GM18867 (cell line): ENCODE measurements around the gene ARHGEF38.
A peak's percentile ranks its signal among the peaks of the same experiment; 100 is the strongest.

ENCODE experiments used
- ATAC-seq: cut with Tn5 transposase; IDR thresholded peaks from one replicate; pipeline ENCODE4 v1.9.1; 2021; ENCODE audit warnings: mild to moderate bottlenecking, moderate library complexity; ENCODE audit not compliant: unreplicated experiment

The ARHGEF38 gene, protein sequence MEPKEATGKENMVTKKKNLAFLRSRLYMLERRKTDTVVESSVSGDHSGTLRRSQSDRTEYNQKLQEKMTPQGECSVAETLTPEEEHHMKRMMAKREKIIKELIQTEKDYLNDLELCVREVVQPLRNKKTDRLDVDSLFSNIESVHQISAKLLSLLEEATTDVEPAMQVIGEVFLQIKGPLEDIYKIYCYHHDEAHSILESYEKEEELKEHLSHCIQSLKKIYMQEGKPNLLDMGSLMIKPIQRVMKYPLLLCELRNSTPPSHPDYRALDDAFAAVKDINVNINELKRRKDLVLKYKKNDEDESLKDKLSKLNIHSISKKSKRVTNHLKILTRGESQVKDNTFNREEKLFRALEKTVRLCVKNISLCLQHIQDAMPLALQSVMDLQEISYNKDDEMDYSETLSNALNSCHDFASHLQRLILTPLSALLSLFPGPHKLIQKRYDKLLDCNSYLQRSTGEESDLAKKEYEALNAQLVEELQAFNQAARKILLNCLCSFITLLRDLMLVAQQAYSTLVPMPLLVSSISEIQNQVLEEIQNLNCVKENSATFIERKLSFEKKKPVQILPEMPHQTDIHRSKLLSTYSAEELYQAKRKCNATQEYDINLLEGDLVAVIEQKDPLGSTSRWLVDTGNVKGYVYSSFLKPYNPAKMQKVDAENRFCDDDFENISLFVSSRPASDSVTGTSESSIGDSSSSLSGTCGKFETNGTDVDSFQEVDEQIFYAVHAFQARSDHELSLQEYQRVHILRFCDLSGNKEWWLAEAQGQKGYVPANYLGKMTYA

DNA sequence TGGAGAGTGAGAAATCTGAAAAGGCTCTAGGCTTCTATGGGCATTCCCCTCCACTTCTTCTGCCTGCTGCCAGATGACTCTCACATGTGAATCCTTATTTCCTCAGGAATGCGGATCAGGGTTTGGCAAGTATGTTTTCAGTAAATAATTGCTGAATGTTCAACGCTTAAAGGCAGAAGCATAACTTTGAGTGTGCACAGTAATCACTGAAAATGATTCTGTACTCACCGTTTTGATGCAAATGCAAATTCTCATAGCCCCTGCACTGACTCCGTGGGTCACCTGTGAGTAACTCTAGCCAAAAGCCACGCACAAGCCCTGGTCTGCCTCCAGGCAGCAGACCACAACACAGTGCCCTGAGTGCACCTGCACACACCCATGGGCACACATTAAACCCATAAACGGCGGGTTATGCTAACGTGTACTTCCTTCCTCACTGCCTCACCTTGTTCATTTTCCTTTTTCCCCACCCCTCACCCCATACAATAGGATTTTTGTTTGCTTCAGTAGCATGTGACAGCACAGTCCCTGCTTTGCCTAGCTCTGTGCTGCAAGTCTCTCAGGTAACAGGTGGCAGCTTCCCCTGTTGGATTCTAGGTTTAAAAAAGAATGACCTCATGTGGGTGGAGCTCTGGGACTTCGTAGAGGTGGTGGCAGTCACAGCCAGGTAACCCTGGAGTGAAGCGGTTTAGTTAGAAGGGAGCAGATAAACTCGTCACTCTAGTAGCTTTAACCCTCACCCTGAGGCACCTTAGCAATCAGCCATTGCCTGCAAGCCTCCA lies at the start of gene ARHGEF38:
Gene ARHGEF38, plus strand, starts transcription at position 656 of the 782 bp plus-strand sequence. CDS start 146 bp downstream, outside the sequence.
- ATAC-seq = no peak

DNA sequence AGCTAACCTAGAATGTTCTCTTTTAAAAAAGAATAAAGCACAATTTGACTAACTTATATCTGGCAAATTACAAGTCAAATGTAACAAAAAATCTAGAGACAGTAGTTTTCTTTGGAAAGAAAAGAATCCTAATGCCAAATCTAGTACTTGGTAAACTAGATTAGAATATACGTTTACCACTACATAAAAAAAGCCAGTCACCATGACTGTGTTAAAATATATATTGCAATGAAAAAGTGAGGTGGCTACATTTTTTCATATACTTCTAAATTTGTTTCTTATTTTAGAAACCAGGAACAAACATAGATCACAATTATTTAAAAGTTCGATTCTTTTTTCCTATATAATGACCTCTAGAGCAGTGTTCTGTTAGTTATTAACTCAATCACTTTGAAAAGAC lies 48.9 kb upstream of the ARHGEF38 start:
- no peak for ATAC-seq

DNA sequence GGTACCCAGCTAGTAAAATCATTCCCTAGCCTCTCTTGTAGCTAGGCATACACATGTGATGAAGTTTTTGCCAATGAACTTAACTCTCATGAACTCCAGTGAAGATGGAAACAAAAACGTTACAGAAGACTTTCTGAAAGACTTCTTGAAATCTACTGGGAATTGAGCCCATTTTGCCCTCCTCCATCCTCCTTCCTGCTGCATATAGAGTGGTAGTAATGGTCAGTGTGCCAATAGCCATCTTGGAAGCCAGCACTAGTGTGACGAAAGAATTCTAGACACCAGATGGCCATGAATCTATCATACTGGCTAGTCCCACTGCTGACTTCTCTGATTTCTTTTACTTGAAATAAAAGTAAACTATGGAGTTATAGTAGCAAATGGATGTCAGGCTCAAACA lies 47.7 kb upstream of the ARHGEF38 start:
- ATAC-seq = no peak

DNA sequence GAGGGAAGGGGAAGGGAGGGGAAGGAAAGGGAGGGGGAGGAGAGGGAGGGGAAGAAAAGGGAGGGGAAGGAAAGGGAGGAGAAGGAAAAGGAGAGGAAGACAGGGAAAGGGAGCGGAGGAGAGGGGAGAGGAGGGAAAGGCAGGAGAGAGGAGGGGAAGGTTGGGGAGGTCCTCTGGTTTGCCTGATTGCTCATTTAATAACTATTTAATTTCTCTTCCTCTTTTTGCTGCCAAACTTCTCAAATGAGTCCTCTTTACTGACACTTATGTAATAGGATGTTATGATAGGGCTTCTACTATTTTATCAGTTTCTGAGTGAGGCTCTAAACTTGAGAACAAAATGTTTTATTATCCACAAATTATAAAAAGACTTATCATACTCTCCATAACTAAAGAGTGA lies 43.1 kb upstream of the ARHGEF38 start:
- peak; percentile 98 for ATAC-seq

DNA sequence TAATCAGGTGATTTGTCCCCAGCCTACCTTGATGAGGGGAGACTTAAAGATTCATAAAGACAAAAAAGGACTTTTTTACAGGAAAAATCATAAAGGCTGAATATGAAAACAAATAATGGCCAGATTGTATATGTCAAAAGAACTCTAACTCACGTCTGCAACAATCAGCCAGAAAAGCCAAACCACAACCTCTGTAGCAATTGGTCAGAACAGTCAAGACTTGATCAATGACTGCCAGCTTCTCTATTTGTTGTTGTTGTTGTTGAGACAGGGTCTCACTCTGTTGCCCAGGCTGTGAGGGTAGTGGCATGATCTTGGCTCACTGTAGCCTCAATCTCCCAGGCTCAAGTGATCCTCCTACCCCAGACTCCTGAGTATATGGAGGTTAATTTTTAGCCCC lies 42.7 kb upstream of the ARHGEF38 start:
- ATAC-seq = no peak

DNA sequence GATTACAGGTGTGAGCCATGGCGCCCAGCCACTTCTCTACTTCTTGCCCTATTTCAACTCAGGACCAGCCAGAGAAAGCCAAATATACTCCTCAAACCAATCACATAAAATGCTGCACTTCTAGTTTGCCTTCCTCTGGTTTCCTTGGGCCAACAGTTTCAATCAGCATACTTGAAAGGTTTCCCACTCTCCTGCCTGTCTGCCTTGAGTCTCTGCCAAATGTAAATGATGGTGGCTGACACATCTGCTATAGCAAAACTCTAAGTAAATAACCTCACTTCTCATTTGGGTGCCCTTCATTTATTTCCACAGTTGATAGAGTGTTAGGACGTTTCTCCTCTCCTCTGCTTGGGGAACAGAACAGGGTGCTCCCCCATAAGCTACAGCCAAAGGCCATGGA lies 42.2 kb upstream of the ARHGEF38 start:
- ATAC-seq = no peak

DNA sequence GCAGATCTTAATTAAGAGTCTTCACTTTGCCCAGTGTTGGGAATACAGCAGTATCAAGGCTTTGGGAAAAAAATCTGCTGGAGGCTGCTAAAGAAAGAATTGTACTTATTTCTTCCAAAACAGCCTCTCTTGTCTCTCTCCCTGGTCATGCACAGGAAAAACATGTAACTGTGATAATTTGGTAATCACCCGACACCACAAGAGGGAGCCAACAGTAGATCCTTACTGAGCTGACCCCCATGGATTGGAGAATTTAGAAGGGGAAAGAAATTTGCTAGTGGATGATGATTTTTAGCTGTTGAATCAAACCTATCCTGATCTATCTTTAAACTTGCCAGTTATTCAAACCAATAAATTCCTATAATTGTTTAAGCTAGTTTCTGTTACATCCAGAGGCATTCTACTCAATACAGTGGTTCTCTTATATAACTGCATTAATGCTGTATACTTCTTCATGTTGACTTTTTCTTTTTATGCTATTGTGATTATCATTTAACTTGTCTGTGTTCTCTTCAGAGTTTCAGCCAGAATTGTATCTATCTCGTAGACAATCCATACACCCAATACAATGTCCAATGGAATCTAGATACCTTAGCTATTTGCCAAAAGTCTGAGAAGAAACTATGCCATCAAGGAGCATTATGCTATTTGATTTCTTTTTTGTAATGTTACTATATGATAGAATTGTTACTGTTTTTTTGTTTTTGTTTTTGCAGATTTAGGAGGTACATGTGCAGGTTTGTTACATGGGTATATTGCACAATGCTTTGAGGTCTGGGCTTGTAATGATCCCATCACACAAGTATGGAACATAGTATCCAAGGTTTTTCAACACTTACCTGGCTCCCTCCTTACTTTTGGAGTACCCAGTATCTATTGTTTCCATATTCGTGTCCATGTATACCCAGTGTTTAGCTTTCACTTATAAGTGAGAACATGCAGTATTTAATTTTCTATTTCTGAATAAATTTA lies 31.3 kb upstream of the ARHGEF38 start:
- ATAC-seq = peak; percentile 83

DNA sequence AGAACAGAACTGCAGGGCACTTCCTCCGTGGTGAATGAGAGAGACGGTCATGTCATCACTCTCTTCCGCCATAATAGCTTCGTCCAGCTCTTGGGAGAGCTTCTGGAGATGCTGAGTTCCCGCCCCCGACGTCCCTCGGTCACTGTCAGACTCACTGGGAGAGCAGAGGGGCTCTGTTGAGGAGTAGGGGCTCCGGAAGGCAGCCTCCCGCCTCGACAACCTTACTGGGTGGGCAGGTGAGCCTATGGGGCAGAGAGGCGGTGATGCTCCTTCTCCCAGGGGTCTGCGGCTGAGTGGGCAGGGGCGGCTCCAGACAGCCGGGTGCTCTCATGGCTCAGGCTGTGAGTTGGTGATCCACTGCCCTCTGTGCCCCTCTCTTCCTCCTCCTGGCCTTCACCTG lies 25.8 kb upstream of the ARHGEF38 start:
- ATAC-seq = no peak

DNA sequence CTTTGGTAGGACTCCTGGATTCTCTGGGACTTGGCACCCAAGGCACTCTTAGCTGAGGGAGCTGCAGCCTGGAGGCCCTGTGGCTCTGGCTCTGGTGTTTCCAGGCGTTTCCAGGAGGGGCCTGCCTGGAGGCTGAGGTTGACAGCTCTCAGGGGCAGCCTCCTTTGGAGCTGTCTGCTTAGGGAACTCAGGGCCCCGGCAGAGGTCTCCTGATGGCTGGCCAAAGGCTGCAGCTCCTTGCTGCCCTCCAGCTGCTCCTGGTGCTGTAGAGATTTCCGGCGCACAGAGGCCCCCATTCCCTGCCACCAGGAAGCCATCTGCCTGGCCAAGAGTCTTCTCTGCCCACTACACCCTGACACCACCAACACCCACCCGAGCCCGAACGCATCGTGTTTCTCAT lies 25.3 kb upstream of the ARHGEF38 start:
- ATAC-seq = no peak

DNA sequence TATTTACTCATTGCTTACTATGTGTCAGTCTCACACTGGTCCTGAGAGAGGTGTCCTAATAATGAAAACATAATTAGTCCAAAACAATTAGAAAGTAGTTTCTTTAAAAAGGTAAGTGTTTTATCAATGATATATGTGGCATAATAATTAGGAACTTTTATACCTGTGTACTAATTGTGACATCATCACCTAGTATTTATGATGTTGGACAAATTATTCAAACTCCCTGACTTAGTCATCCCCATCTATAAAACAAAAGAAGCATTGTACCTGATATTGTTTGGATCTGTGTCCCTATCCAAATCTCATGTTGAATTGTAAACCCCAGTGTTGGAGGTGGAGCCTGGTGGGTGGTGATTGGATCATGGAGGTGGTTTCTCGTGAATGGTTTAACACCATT lies 15.8 kb upstream of the ARHGEF38 start:
- no peak for ATAC-seq

DNA sequence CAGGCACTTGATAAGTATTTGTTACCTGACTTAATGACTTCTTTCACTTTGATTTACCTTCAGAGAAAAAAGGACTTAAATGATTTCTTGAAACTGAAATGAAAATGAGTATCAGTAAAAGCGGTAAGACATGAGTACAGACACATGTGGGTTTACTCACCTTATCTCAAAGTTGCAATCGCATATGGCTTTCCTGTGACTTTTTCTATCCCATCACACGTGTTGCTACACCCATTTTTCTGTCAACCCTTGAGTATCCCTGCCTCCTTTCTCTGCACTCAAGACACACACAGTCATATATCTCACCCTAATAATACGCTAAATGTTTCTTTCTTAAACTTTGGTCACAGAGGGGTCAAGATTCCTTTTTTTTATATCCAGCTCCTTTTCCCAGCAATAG lies 11.0 kb upstream of the ARHGEF38 start:
- no peak for ATAC-seq

DNA sequence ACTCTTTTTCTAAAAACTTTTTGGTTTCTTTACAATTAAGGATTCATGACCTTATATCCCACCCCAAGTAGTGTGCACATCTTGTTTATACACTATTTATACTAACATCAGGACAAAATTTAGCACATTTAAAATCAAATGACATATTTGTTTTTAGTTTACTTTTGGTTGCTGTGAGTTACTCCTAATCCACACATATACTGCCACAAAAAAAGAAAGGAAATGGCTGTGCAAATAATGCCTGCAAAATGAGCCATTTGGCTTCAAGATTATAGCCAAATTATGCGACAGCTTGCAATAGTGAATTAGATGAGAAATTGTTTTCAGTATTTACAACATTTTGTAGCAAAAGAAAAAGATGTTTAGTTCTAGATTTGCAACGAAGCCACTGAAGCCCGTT lies 10.4 kb upstream of the ARHGEF38 start:
- no peak for ATAC-seq

DNA sequence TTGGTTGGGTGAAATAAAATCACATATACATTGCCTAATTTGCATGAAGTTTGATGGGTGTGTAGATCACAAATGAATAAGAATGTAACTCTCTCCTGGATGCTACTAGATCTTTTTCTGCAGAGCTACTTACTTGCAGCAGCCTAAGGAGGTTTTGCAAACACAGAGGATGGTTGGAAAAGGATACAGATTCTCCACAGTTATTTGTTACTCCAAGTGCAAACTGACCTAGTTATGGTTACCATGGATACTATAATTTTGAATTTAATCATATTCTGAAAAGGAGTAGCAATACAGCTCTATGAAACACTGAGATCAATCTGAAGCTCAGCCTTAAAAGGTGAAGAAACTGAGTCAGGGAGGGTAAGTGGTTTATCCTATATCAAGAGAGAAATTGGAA lies 9.1 kb upstream of the ARHGEF38 start:
- no peak for ATAC-seq

DNA sequence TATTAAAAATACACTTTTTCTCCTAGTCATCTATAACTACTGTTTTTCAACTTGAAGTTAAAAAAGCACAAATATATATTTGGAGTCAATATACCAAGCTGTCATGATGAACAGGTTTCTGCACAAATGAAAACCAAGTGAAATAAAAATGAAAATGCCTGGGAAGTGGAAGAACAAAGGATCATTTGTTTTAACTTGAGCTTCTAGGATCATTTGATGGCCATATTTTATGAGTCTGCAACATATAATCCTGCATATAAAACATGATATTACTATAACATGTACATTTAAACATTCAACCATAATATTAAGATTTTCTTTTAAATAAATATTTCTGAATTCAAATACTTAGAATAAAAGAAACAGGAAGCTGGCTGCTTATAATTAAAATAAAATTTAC lies 8.5 kb upstream of the ARHGEF38 start:
- ATAC-seq = no peak

DNA sequence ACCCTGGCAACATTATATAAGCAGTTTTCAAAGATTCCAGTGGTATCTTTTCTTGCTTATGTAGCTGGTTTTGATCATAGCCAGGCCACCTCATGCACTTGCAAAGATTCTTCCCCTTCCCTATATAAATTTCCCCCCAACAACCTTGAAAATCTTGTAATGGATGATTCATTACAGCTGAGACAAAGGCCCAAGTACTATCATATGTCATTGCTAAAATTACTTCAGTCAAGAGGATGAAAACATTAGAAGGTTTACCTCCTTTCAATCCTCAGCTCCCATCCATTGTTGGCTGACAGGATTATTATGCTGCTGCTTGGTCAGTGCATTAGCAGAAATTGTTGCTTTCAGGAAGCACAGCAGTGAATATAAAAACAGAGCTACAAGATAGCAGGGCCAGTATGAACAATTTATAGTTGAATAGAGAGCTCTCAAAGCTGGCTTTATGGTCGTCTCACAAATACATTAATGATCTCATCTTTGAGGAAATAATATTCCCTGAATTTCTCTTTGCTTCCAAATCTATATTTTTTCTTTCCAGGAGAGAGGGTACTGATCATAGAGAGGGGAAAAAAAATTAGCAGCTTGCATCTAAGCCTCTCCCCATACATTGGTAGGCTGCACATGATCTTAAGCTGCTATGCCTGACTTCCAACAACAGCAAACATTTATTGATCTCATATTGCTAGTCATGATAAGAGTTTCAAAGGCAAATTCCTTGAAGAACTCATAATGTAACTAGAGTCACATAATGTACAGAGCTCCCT lies 7.7 kb upstream of the ARHGEF38 start:
- no peak for ATAC-seq

DNA sequence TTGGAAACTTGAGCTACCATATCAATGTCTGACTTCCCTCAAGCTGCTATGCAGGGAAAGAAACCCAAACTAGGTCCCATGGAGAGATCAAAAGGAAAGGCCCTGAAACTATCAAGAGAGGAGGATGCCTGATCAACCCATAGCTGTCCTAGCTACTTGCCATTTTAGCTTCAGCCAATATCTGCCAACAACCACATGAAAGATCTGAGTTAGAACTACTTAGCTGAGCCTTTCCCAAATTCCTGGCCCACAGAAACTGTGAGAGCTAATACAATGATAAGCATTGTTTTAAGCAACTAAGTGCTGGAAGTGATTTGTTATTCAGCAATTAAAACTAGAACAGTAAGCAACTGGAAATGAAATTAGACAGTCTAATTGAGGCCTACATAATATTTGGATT lies 6.3 kb upstream of the ARHGEF38 start:
- no peak for ATAC-seq

DNA sequence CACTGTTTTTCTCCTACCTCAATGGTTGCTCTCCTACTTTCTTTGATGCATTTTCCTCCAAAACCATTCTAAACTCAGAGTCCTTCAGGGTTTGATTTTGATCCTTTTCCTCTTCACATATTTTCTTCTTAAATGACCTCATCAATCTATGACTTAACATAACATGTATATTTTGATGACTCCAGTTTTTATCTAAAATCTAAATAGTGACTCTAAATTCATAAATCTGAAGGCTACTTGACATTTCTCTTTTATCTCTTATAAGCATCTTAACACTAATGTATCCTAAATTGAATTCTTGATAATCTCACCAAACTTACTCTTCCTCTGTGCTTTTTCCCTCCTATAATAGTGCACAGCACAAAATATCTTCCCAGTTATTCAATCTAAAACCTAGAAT lies 4.7 kb upstream of the ARHGEF38 start:
- no peak for ATAC-seq

DNA sequence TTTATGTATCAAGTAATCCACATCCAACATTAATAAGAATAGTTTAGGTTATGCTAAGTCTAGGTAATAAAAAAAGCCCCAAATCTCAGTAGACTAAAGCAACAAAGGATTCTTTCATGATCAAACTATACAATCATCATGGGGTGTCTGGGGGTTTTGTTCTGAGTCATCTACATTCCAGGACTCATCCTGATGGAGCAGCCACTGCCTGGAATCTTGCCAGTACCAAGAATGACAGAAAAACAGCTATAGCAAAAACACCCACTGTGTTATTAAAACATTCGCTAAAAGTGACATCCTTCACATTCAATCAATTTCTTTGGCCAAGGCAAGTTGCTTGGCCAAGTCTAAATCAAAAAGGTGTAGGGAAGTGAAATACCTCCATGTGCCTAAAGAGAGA lies 3.9 kb upstream of the ARHGEF38 start:
- no peak for ATAC-seq

DNA sequence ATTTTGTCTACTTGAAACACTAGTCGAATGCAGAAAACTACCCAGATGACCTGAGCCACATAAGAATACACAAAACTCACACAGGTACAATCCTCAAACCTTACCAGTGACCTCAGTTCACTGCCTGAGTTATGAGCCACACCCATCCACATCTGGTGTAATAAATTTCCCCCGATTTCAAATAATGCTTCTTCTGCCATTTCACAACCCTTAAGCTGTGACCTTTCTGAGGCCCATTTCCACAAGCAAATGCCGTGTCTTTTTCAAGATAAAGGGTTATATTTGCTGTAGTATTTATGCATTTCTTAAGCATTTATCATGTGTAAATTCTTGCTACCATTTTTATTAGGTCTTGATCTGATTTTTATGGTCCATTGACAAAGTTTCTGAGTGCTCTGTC lies 1.8 kb upstream of the ARHGEF38 start:
- no peak for ATAC-seq

DNA sequence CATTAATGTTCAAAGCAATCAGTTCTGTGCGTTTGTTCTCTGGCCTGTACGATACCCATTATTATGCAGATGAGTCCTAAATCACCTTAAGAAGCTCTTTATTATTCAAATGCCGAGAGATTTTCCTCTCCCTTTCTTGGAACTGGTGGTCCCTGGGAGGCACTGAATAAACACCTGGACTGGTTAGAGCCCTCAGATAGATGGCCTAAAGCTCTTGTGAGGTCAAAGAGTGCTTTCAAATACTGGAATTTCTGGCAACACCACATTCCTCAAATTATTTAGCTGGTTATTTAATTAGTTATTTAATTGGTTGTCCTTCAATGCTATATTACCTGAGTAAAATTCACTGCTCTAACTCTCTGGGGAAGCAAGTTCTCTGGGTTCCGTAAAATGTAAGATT lies 3.0 kb downstream of the ARHGEF38 start:
- no peak for ATAC-seq
